ENCODE data around the gene FAM180B.
"Not testable (repeated sequence)": the region's sequence is repeated elsewhere in the genome, so short reads cannot be mapped to it uniquely, and the experiment has no call there.

FAM180B gene

GRCh38 chr11:47550288-47551047, 36.0 kb upstream of the FAM180B start:
- H3K9me3 ChIP-seq (ENCODE audit: insufficient read depth, low read length): no peaks in the 10 kb centered on the region
- no peak for DNase-seq (ENCODE audit: low read depth, low spot score)
- TF ChIP-seq ZNF274 (IDR thresholded peaks at IDR 0.05; ENCODE audit: low read depth, low read length): no peak
- no peak for TF ChIP-seq SUZ12 (IDR thresholded peaks at IDR 0.05; ENCODE audit: extremely low read depth, insufficient read depth, insufficient read length)
- no peak for TF ChIP-seq YY1 (IDR thresholded peaks at IDR 0.05; ENCODE audit: insufficient read depth, insufficient read length)
- H3K9ac ChIP-seq (ENCODE audit: insufficient read length, low read depth): no peak overlapping the region
- H3K4me3 ChIP-seq (ENCODE audit: insufficient read length, low read depth): no peak overlapping the region
- no peaks in the 10 kb centered on the region for H3K27me3 ChIP-seq (ENCODE audit: insufficient read depth, insufficient read length)
- peaks cover 2% of the 10 kb centered on the region for H3K4me1 ChIP-seq (ENCODE audit: insufficient read depth, insufficient read length)
- peaks cover 42% of the 10 kb centered on the region for H3K36me3 ChIP-seq (ENCODE audit: insufficient read depth, insufficient read length, low read length)

GRCh38 chr11:47551086-47551485, 35.4 kb upstream of the FAM180B start:
- Histone ChIP-seq H3K27me3 (ENCODE audit: insufficient read depth, insufficient read length) (no peaks in the 10 kb centered on the region), H3K4me3 (ENCODE audit: insufficient read length, low read depth) (peak overlapping the region; percentile 96), H3K9me3 (ENCODE audit: insufficient read depth, low read length) (no peaks in the 10 kb centered on the region), H3K9ac (ENCODE audit: insufficient read length, low read depth) (no peak overlapping the region), H3K4me1 (ENCODE audit: insufficient read depth, insufficient read length) (peaks cover 2% of the 10 kb centered on the region), H3K36me3 (ENCODE audit: insufficient read depth, insufficient read length, low read length) (peaks cover 42% of the 10 kb centered on the region)
- TF ChIP-seq YY1 (IDR thresholded peaks at IDR 0.05; ENCODE audit: insufficient read depth, insufficient read length): no peak
- TF ChIP-seq ZNF274 (IDR thresholded peaks at IDR 0.05; ENCODE audit: low read depth, low read length): no peak
- no peak for TF ChIP-seq SUZ12 (IDR thresholded peaks at IDR 0.05; ENCODE audit: extremely low read depth, insufficient read depth, insufficient read length)
- DNase-seq (ENCODE audit: low read depth, low spot score): no peak

- Histone ChIP-seq H3K4me3 (ENCODE audit: insufficient read length, low read depth) (peak overlapping the region; percentile 96), H3K27me3 (ENCODE audit: insufficient read depth, insufficient read length) (no peaks in the 10 kb centered on the region), H3K36me3 (ENCODE audit: insufficient read depth, insufficient read length, low read length) (peaks cover 41% of the 10 kb centered on the region), H3K4me1 (ENCODE audit: insufficient read depth, insufficient read length) (peaks cover 2% of the 10 kb centered on the region), H3K9me3 (ENCODE audit: insufficient read depth, low read length) (no peaks in the 10 kb centered on the region), H3K9ac (ENCODE audit: insufficient read length, low read depth) (peak overlapping the region; percentile 96)
- no peak for TF ChIP-seq YY1 (IDR thresholded peaks at IDR 0.05; ENCODE audit: insufficient read depth, insufficient read length)
- no peak for TF ChIP-seq SUZ12 (IDR thresholded peaks at IDR 0.05; ENCODE audit: extremely low read depth, insufficient read depth, insufficient read length)
- TF ChIP-seq ZNF274 (IDR thresholded peaks at IDR 0.05; ENCODE audit: low read depth, low read length): no peak
- no peak for DNase-seq (ENCODE audit: low read depth, low spot score)
These were observed 34.4 kb upstream of the FAM180B start for GRCh38 chr11:47552056-47552565.

- peaks cover 2% of the 10 kb centered on the region for H3K4me1 ChIP-seq (ENCODE audit: insufficient read depth, insufficient read length)
- H3K9ac ChIP-seq (ENCODE audit: insufficient read length, low read depth): peak within 1 kb of the TSS; percentile 96
- no peaks in the 10 kb centered on the region for H3K9me3 ChIP-seq (ENCODE audit: insufficient read depth, low read length)
- no peaks in the 10 kb centered on the region for H3K27me3 ChIP-seq (ENCODE audit: insufficient read depth, insufficient read length)
- H3K4me3 ChIP-seq (ENCODE audit: insufficient read length, low read depth): peak within 1 kb of the TSS; percentile 96
- H3K36me3 ChIP-seq (ENCODE audit: insufficient read depth, insufficient read length, low read length): peaks cover 35% of the 10 kb centered on the region
- TF ChIP-seq YY1 (IDR thresholded peaks at IDR 0.05; ENCODE audit: insufficient read depth, insufficient read length): peak; percentile 85
- no peak for TF ChIP-seq ZNF274 (IDR thresholded peaks at IDR 0.05; ENCODE audit: low read depth, low read length)
- peak; percentile 87 for DNase-seq (ENCODE audit: low read depth, low spot score)
These were observed 33.7 kb upstream of the FAM180B start, which contains the start of gene CELF1 for GRCh38 chr11:47552566-47553405. CELF1 (minus strand) TSS chr11:47553132; CDS start chr11:47499523, 53,609 bp downstream.

- DNase-seq (ENCODE audit: low read depth, low spot score): no peak
- Histone ChIP-seq H3K4me1 (ENCODE audit: insufficient read depth, insufficient read length) (peaks cover 2% of the 10 kb centered on the region), H3K9ac (ENCODE audit: insufficient read length, low read depth) (peak overlapping the region; percentile 76), H3K36me3 (ENCODE audit: insufficient read depth, insufficient read length, low read length) (peaks cover 32% of the 10 kb centered on the region), H3K9me3 (ENCODE audit: insufficient read depth, low read length) (no peaks in the 10 kb centered on the region), H3K27me3 (ENCODE audit: insufficient read depth, insufficient read length) (no peaks in the 10 kb centered on the region), H3K4me3 (ENCODE audit: insufficient read length, low read depth) (peak overlapping the region; percentile 96)
- TF ChIP-seq ZNF274 (IDR thresholded peaks at IDR 0.05; ENCODE audit: low read depth, low read length): no peak
- TF ChIP-seq YY1 (IDR thresholded peaks at IDR 0.05; ENCODE audit: insufficient read depth, insufficient read length): no peak
- no peak for TF ChIP-seq SUZ12 (IDR thresholded peaks at IDR 0.05; ENCODE audit: extremely low read depth, insufficient read depth, insufficient read length)
These were observed 33.1 kb upstream of the FAM180B start for GRCh38 chr11:47553406-47553743.

- not testable (repeated sequence) for H3K27me3 ChIP-seq (ENCODE audit: insufficient read depth, insufficient read length); H3K4me3 ChIP-seq (ENCODE audit: insufficient read length, low read depth); H3K9ac ChIP-seq (ENCODE audit: insufficient read length, low read depth); DNase-seq (ENCODE audit: low read depth, low spot score); H3K36me3 ChIP-seq (ENCODE audit: insufficient read depth, insufficient read length, low read length); H3K4me1 ChIP-seq (ENCODE audit: insufficient read depth, insufficient read length); H3K9me3 ChIP-seq (ENCODE audit: insufficient read depth, low read length)
These were observed 29.5 kb upstream of the FAM180B start for GRCh38 chr11:47557004-47557403.

- Histone ChIP-seq H3K27me3 (ENCODE audit: insufficient read depth, insufficient read length) (no peaks in the 10 kb centered on the region), H3K9ac (ENCODE audit: insufficient read length, low read depth) (no peak overlapping the region)
These were observed 27.8 kb upstream of the FAM180B start for GRCh38 chr11:47558695-47559094.

More at GRCh38 chr11:47558695-47559094, 27.8 kb upstream of the FAM180B start:
- Histone ChIP-seq H3K36me3 (ENCODE audit: insufficient read depth, insufficient read length, low read length) (peaks cover 5% of the 10 kb centered on the region), H3K4me3 (ENCODE audit: insufficient read length, low read depth) (no peak overlapping the region), H3K4me1 (ENCODE audit: insufficient read depth, insufficient read length) (no peaks in the 10 kb centered on the region), H3K9me3 (ENCODE audit: insufficient read depth, low read length) (no peaks in the 10 kb centered on the region)
- TF ChIP-seq SUZ12 (IDR thresholded peaks at IDR 0.05; ENCODE audit: extremely low read depth, insufficient read depth, insufficient read length) (no peak), ZNF274 (IDR thresholded peaks at IDR 0.05; ENCODE audit: low read depth, low read length) (no peak)
- DNase-seq (ENCODE audit: low read depth, low spot score): no peak

All from NT2/D1 (cell line).